HG02938 (cell line): Measurements from ENCODE around the gene AKR1C3.
"Not testable (repeated sequence)": the region's sequence is repeated elsewhere in the genome, so short reads cannot be mapped to it uniquely, and the experiment has no call there.

ENCODE experiments used
- ATAC-seq: cut with Tn5 transposase; IDR thresholded peaks from one replicate; pipeline ENCODE4 v1.9.1; 2021; ENCODE audit warnings: mild to moderate bottlenecking, moderate library complexity; ENCODE audit not compliant: unreplicated experiment

The AKR1C3 gene

DNA sequence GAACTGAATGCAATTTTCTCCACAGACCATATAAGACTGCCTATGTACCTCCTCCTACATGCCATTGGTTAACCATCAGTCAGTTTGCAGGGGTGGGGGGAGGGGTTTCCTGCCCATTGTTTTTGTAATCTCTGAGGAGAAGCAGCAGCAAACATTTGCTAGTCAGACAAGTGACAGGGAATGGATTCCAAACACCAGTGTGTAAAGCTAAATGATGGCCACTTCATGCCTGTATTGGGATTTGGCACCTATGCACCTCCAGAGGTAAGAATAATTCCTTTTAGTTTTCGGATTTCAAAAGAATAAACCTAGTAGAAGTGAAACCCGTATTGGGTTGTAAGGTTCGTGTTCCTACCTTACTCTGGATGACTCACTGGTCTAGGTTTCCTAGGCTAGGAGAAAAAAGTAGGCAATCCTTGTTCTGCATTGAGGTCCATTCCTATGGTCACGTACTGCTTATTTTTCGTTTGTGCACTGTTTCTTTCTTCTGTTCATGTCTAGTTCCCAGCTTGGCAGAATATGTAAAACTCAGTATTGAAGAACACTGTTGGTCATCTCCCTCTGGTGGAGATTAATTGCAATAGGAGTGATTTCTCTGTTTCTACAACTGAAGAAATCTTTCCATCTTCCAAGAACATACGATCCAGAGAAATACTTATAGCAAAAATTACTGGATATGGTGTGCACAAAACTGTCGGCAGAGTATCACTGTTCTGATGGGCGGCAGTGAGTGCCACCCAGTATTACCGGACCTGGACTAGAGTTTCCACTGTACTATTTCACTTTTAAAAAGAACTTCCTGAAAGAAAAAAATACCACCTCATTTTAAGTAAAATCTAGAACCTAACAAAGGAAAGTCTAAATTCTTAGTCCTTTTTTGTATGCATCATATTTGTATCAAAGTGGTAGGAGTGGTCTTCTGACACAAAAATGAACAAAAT is at the start of gene AKR1C3:
AKR1C3 (plus strand) TSS at position 150 of the 941 bp plus-strand sequence; CDS start at position 181, 31 bp downstream.
- no peak for ATAC-seq

DNA sequence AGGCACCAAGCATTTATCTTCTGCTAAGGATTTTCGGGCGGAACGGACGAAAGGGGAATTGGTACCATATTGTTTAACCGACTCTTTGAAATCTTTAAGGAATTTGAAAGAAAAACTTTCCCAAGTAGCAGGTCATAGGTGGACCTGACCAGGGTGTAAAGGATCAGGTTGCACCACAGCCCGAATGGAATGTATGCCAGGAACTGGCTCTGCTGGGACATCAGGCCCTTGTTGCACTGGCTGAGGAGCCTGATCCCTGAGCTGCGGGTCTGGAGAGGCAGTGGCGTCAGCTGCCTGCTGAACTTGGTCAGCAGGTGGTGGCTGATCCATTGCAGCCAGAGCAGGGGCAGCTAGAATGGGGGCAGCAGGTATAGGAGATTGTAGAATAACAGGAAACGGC is 49.1 kb upstream of the AKR1C3 start:
- no peak for ATAC-seq

DNA sequence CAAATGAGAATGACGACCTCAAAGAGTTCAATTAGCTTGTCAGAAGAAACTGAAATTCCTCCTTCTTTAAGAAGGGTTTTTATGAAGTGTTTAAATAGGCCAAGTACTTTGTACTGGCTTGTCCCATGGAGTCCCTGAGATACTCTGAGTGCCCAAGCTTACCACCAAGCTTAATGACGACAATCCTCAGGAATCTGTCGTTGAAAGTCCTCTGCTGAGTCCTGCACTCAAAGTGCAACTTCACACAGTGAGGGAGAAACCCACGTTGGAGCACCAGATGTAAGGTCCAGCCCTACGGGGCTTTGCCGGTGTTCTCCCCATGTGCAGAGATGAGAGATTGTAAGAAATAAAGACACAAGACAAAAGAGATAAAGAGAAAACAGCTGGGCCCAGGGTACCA is 47.8 kb upstream of the AKR1C3 start:
- no peak for ATAC-seq

DNA sequence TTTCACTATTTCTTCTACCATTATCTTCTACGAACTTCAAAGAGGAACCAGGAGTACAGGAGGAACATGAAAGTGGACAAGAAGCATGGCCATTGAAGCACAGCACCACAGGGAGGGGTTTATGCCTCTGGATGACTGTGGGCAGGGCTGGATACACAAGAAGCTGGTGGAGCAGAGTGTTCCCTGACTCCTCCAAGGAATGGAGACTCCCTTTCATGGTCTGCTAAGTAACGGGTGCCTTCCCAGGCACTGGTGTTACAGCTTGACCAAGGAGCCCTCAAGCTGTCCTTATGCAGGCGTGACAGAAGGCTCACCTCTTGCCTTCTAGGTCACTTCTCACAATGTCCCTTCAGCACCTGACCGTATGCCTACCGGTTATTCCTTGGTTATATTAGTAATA is 47.2 kb upstream of the AKR1C3 start:
- ATAC-seq, result not testable (repeated sequence)

DNA sequence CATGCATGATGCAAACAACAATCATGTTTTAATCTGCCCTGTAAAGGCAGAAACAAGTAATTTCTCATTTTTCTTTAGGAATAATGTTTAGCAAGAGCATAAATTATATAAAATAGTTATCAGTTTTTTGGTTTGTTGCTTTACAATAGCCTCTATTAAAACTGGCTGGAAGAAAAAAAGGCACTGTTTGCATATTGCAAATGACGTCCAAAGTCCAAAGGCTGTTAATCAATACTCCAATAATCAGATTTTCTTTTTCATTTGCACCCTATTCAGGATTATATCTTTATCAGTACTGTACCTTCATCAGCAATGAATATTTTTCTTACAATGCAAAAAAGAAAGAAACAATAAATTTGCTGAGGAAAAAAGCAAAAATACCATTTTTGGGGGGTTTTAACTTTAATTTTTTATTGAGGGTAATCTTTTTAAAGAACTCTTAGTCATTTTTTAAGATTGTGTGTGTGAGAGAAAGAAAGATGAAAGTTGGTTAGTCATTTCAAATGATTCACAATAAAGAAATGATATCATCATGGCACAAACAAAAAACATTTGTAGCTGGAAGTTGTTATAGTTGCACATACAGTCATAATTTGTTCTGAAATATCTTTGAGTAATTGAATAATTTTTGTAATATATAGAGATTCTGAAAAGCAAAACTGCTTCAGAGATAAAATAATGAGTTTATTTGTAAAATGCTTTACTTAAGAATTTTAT is 46.1 kb upstream of the AKR1C3 start:
- no peak for ATAC-seq

DNA sequence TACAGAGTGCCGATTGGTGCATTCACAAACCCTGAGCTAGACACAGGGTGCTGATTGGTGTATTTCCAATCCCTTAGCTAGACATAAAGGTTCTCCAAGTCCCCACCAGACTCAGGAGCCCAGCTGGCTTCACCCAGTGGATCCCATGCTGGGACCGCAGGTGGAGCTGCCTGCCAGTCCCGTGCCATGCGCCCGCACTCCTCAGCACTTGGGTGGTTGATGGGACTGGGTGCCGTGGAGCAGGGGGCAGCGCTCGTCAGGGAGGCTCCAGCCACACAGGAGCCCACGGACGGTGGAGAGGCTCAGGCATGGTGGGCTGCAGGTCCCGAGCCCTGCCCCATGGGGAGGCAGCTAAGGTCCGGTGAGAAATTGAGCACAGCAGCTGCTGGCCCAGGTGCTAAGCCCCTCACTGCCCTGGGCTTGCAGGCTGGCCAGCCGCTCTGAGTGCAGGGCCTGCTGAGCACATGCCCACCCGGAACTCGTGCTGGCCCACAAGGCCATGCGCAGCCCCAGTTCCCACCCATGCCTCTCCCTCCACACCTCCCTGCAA is 41.2 kb upstream of the AKR1C3 start:
- ATAC-seq, result not testable (repeated sequence)

DNA sequence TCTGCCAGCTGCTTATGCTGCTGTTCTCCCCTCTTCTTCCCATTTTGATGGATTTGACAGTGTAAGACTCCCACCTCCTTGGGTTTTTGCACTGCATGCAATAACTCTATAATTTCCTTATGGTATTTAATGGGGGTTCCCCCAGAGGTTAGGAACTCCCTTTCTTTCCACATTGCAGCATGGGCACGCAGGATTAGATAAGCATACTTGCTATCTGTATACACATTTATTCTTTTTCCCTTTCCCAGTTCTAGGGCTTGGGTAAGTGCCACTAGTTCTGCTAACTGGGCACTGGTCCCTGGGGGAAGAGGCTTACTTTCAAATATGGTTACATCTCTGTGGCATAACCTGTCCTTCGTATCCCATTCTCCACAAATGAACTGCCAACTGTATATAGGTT is 39.4 kb upstream of the AKR1C3 start:
- ATAC-seq, result not testable (repeated sequence)

DNA sequence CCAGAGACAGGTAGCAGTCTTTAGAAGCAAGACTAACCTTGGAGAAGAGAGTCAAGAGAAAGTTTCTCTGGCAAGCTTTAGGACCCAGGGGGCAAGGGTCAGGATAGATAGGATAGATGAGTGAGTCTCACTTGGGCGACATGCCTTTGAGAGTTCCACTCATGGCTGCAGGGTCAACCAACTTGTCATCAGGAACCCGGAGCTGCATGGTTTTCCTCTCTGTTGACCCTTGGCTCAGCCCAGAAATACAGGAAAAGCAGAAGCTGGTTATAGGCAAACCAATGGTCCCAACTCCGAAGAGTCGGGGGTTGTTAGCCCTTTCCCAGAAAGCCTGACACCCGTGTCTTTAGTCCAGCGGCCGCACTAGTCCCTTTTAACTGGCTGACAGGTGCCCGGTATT is 34.9 kb upstream of the AKR1C3 start:
- not testable (repeated sequence) for ATAC-seq

DNA sequence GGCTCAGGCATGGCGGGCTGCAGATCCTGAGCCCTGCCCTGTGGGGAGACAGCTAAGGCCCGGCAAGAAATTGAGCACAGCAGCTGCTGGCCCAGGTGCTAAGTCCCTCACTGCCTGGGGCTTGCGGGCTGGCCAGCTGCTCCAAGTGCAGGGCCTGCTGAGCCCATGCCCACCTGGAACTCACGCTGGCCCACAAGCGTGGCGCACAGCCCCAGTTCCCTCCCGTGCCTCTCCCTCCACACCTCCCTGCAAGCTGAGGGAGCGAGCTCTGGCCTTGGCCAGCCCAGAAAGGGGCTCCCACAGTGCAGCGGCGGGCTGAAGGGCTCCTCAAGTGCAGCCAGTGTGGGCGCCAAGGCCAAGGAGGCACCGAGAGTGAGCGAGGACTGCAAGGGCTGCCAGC is 33.4 kb upstream of the AKR1C3 start:
- ATAC-seq, result not testable (repeated sequence)

DNA sequence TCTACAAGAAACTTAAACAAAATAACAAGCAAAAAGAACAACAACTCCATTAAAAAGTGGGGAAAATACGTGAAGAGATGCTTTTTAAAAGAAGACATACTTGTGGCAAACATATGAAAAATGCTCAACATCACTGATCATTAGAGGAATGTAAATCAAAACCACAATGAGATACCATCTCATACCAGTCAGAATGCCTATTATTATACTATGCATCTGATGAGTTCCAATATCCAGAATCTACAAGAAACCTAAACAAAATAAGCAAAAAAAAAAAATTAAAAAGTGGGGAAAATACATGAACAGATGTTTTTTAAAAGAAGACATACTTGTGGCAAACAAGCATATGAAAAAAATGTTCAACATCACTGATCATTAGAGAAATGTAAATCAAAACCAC is 29.6 kb upstream of the AKR1C3 start:
- no peak for ATAC-seq

DNA sequence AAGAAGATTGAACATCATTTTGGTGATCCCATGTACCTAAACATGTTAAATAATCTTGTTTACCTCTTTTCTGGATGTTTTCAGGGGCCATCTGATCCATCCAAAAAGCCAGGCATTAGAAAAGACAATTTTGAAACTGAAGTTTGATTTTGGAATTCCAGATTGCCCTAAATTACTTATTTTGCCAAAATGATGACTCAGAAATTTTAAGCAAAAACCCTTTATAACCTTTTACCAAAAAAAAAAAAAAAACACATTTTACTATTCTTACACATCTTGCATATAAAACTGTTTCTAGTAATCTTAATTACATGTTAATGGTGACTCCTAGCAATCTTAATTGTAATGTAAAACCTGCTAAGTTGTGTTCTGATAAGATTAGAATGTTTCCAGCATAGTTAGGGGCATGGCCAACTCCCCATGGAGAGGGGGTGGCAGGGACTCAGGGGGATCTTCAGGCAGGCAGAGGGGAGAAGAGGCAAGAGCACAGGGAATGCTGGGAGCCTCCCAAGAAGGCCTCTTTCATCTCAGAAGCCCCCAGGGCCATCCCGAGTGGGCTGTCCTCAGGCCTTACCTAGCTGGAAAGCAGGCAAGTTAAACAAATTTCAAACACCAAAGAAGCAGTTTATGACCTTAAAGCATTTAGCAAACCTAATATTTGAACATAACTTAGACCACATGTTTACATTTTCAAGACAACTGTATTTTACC is 25.8 kb upstream of the AKR1C3 start:
- no peak for ATAC-seq

DNA sequence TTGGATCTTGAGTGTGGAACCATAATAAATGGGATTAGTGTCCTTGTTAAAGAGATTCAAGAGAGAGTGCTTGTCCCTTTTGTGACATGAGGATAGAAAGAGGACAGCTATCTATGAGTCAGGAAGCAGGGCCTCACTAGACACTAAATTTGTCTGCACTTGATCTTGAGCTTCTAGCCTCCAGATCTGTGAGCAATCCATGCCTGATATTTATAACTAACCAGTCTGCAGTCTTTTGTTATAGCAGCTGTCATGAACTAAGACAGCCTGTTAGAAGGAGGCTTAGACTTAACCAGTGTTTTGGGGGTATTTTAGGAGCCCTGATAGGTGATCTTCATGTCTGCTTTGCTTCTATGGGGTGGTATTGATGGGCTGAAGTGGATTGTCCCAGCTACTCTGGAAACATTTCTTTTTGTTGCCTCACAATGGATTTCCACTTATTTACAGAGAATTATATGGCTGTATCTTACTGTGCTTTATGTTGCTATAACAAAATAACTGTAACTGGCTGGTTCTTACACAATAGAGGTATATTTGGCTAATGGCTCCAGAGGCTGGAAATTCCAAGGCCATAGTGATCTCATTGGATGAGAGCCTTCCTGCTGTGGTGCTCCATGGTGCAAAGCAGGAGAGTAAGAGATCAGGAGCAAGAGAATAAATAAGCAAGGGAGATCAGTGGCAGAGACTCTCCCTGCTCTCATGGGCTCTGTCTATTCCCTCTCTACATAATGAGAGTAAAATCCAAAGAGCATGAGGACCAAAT is 23.4 kb upstream of the AKR1C3 start:
- ATAC-seq, result no peak

DNA sequence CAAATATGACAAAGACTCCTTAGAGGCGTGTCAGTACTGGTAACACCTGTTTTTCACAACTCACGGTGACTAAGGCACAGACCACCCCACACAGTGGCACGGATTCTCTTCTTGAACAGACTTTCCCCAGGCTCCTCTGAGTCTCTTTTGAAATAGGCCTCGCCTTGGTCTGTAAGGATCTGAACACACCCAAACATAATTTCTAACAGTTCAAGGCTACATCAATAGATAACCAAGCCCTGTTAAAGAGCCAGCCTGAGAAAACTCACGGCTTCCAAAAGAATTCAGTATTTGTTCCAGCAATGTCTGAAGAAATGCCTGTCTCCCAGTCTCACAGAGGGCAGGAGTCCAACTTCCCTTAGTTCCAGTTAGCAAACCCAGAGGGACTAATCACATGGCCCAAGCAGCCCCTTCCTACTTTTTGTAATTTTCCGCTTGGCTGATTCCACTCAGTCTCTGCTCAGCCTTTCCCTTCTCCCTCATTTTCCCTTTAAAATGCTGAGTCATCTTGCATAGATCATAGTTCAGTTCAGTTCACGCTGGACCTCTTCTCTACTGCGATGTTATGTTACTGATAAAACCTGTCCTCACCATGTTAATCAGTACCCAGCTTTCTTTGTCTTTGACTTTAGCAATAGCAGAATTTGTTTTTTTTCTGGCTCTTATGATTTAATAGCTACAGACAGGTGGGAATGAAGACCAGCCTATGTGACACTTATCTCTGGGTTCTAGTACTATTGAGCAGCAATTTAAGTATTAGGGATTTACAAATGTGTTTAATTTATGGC is 22.6 kb upstream of the AKR1C3 start:
- ATAC-seq, result no peak

DNA sequence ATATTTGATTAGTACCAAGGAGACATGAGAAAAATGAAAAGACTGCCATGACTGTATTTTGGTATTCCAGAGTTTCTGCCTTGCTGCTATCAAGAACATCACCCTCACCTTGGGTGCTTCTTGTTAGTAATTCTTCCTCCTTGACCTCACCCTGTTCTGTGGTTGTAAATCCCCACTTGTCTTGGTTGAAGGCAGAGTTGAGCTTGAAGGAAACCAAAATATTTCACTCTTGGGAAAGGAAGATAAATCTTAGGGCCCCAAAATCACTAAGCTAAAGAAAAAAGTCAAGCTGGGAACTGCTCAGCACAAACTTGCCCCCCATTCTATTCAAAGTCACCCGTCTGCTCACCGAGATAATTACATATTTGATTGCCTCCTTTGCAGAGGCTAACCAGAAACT is 20.6 kb upstream of the AKR1C3 start:
- no peak for ATAC-seq

DNA sequence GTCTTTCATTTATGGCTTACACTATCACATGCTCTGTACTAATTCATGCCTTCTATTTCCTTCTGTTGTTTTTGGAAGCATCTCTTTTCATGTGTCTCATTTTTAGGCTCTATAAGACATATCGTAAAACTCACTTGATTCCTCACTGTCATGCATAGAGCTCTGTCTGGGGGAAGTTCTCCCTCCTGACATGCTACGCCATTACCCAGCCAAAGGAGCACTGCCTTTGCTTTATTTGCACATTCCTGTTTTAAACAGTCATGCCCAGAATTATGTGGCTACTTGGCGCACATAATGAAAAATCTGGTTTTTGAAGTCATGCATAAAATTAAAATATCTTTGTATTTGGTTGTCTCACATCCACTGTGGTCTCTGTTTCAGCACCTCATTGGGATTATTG is 17.6 kb upstream of the AKR1C3 start:
- no peak for ATAC-seq

DNA sequence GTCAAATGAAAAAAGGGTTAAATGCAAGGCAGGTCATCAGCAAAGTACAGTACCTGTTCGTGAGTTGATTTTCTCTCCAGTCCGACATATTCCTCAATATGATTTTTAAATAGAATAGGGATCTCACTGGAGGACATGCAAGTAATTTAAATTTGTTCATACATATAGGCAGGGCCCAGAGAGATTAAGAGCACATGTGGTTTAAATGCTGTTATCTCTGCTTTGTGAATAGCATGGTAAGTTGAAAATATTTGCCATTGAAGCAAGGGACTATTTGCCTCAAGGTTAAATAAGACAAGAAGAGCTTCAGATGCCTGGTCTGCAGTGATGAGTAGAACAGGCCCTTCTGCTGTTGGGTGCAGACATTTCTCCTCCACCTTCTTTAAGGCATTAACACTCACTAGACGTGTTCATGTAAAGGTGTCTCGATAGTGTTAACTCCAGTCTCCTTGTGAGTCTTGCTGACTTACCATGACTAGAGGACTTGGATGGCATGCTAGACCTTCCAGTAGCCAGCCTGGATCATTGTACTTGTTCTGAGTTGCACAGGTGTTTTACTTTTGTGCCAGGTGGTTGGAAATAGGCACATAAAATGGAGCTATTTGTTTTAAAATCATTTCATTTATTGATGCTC is 15.6 kb upstream of the AKR1C3 start:
- no peak for ATAC-seq

DNA sequence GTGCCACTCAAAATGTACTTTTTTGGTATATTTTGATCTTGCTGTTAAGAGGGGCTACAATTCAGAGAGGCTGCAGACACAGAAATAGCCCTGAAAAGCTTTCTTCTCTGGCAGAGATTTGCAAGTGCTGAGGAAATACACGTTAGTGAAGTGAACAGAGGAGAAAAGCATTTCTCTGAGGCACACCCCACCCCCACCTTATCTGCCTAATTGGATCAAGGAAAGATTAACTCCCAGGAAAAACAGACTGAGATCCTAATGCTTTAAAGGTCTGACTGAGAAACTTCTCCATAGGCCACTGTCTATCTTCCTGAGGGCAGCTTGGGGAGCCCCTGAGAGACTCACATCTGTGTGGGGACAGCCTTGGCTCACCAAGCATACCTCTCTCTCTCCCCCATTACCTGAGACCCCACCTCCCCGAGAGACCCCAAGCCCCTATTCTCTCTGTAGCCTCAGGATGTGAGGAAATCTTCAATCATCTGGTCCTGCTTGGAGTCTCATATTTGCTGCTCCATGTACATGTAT is 14.8 kb upstream of the AKR1C3 start:
- ATAC-seq, result no peak

DNA sequence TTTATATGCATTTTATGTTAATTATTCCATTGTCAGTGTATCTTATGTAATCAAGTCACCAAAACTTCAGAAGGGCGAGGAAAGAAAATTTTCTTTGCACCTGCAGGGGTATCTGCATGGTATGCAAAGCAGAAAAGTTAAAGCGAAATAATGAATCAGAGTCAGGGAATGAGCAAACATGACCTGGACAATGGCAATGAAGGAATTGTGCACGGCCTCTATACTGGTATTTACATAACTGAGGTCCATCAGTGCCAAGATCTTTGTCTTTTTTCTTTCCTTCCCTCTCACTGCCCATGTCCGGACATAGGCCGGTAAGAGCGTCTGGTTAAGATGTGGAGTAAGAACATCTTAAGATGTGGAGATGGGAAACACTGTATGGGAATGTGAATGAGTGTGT is 14.4 kb upstream of the AKR1C3 start:
- no peak for ATAC-seq

DNA sequence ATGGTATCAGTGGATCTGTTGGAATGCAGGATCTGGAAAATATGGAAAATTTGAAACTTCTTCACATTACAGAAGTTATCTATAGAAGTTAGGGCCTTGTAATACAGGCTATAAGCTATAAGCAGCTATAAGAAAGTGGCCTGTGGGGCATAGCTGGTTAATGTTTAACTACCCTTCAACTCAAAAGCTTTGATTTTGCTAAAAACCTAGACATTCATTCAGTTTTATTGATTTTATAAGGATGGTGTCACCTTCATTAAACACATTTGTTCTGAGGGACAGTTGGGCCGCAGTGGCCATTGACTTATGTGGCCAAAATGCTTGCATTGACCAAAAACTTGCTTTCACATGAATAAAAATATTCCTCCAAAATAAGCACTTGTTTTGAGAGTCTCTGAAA is 13.1 kb upstream of the AKR1C3 start:
- ATAC-seq, result no peak
